Astrocyte (in vitro differentiated cells and primary cell): ENCODE measurements around the gene WASF1. TPM values are rescaled to one million over a fixed set of nuclear protein-coding genes. Genes with fewer than 3 reads are reported as not detected.

Experiments
- DNase-seq: peaks from one replicate; pipeline ENCODE4 v3.0.0-alpha.2; 2010; ENCODE audit warnings: low read depth
- FAIRE-seq: peaks from 2 replicates; lab custom pipeline; 2011; peaks lifted over from hg19 to GRCh38; lab: Jason Lieb, UNC
- H2AFZ ChIP-seq: 2 replicates; pipeline ENCODE4 v1.6.0; 2012; ENCODE audit warnings: low read depth, low read length, inconsistent platforms
- H3K27ac ChIP-seq: 2 replicates; pipeline ENCODE4 v1.5.1; 2011; ENCODE audit warnings: low read depth, low read length, inconsistent platforms
- H3K27me3 ChIP-seq: 2 replicates; pipeline ENCODE4 v1.6.0; 2011; ENCODE audit warnings: low read length, inconsistent platforms; ENCODE audit not compliant: insufficient read depth
- H3K36me3 ChIP-seq: 2 replicates; pipeline ENCODE4 v1.5.1; 2011; ENCODE audit warnings: low read length, inconsistent platforms; ENCODE audit not compliant: insufficient read depth
- H3K4me1 ChIP-seq: 2 replicates; pipeline ENCODE4 v1.5.1; 2011; ENCODE audit warnings: low read length, inconsistent platforms; ENCODE audit not compliant: insufficient read depth
- H3K4me2 ChIP-seq: 2 replicates; pipeline ENCODE4 v1.6.0; 2012; ENCODE audit warnings: low read length, inconsistent platforms
- H3K4me3 ChIP-seq: 2 replicates; pipeline ENCODE4 v1.5.1; 2011; ENCODE audit warnings: low read depth, mild to moderate bottlenecking, low read length, inconsistent platforms; ENCODE audit not compliant: insufficient read depth
- H3K79me2 ChIP-seq: 2 replicates; pipeline ENCODE4 v1.6.0; 2012; ENCODE audit warnings: mild to moderate bottlenecking, low read length, inconsistent platforms; ENCODE audit not compliant: insufficient read depth
- H3K9ac ChIP-seq: 2 replicates; pipeline ENCODE4 v1.6.0; 2012; ENCODE audit warnings: mild to moderate bottlenecking, low read length, inconsistent platforms
- H3K9me3 ChIP-seq: 2 replicates; pipeline ENCODE4 v1.5.1; 2012; ENCODE audit warnings: low read depth, mild to moderate bottlenecking, low read length, inconsistent platforms; ENCODE audit not compliant: insufficient read depth
- H4K20me1 ChIP-seq: 2 replicates; pipeline ENCODE4 v1.6.0; 2012; ENCODE audit warnings: low read length, inconsistent platforms; ENCODE audit not compliant: insufficient read depth
- H3K27ac Mint-ChIP-seq: one replicate; pipeline ENCODE4 v1.8.0; 2021; ENCODE audit warnings: mild to moderate bottlenecking, mixed read lengths; ENCODE audit not compliant: unreplicated experiment
- H3K27me3 Mint-ChIP-seq: one replicate; pipeline ENCODE4 v1.8.0; 2021; ENCODE audit warnings: low read depth, mixed read lengths; ENCODE audit not compliant: unreplicated experiment
- H3K36me3 Mint-ChIP-seq: one replicate; pipeline ENCODE4 v1.8.0; 2021; ENCODE audit warnings: low read depth, mixed read lengths; ENCODE audit not compliant: unreplicated experiment
- H3K4me1 Mint-ChIP-seq: one replicate; pipeline ENCODE4 v1.8.0; 2021; ENCODE audit warnings: low read depth, mixed read lengths; ENCODE audit not compliant: unreplicated experiment
- H3K4me3 Mint-ChIP-seq: one replicate; pipeline ENCODE4 v1.8.0; 2021; ENCODE audit warnings: mild to moderate bottlenecking, moderate library complexity, mixed read lengths; ENCODE audit not compliant: unreplicated experiment
- H3K9me3 Mint-ChIP-seq: one replicate; pipeline ENCODE4 v1.8.0; 2021; ENCODE audit warnings: mild to moderate bottlenecking, mixed read lengths; ENCODE audit not compliant: unreplicated experiment
- EZH2 ChIP-seq: IDR thresholded peaks from 2 replicates; pipeline ENCODE4 v1.6.1; 2012; ENCODE audit warnings: mild to moderate bottlenecking, low read length, inconsistent platforms; ENCODE audit not compliant: insufficient read depth
- total RNA-seq: library from RNA; stranded (reverse); gene quantifications from 2 replicates; pipeline ENCODE4 v1.2.1, GENCODE V29; 2021
- TF ChIP-seq, protein P1 (sequence below): IDR thresholded peaks from 2 replicates; pipeline ENCODE4 v1.5.1; 2011; ENCODE audit warnings: low read depth, mild to moderate bottlenecking, inconsistent platforms, low read length, moderate library complexity; ENCODE audit not compliant: insufficient read depth

The WASF1 gene
- total RNA-seq, 1 donor from 2014 or later = 29.3 TPM

DNA sequence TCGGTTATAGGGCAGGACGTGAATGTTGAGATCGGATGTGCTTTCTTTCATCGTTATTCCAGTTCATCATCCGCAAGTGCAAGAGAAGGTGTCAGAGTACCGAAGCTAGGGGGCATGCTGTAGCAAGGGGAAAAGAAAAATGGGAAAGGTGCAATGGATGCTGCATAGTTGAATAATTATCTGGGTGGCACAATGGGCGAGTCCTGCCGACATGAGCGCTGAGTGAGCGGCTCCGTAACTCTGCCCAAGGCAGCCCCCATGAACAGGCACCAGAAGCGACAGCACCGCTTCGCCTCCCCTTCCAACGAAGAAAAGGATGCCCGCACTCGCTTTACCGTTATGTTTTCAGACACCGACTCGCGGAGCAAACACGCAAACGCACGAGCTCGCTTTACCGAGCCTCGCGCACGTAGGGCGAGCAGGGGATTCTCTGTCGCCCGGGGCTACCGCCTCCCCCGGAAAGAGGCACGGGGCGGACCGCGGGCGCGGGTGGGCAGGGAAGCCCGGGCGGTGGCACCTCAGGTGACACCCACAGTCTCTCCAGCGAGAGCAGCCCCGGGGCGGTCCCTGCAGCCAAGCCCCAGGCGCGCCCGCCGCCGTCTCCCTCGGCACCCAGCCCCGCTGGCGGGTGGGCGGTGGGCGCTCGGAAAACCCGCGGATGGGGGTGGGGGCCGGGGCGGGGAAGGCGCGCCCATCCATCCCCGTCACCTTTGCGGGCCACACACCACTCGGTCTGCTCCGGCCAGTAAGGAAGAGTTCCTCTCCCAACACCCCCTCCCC is 654 bp downstream of the WASF1 start:
- Mint-ChIP-seq H3K4me3 (peak overlapping the region; percentile 88), H3K36me3 (peaks cover 2% of the 10 kb centered on the region), H3K9me3 (no peaks in the 10 kb centered on the region), H3K4me1 (peaks cover 2% of the 10 kb centered on the region), H3K27me3 (no peaks in the 10 kb centered on the region), H3K27ac (peak overlapping the region; percentile 7)
- H3K36me3 ChIP-seq = no peaks in the 10 kb centered on the region
- no peaks in the 10 kb centered on the region for H3K9me3 ChIP-seq
- peak overlapping the region; percentile 92 for H3K9ac ChIP-seq
- H3K27me3 ChIP-seq = no peaks in the 10 kb centered on the region
- H3K79me2 ChIP-seq = peaks cover 73% of the 10 kb centered on the region
- peak overlapping the region; percentile 96 for H3K4me3 ChIP-seq
- peaks cover 40% of the 10 kb centered on the region for H4K20me1 ChIP-seq
- peak; percentile 46 for DNase-seq
- H3K4me1 ChIP-seq = peaks cover 11% of the 10 kb centered on the region
- peak overlapping the region; percentile 93 for H3K4me2 ChIP-seq
- H3K27ac ChIP-seq = peak overlapping the region; percentile 95
- TF ChIP-seq, protein P1, sequence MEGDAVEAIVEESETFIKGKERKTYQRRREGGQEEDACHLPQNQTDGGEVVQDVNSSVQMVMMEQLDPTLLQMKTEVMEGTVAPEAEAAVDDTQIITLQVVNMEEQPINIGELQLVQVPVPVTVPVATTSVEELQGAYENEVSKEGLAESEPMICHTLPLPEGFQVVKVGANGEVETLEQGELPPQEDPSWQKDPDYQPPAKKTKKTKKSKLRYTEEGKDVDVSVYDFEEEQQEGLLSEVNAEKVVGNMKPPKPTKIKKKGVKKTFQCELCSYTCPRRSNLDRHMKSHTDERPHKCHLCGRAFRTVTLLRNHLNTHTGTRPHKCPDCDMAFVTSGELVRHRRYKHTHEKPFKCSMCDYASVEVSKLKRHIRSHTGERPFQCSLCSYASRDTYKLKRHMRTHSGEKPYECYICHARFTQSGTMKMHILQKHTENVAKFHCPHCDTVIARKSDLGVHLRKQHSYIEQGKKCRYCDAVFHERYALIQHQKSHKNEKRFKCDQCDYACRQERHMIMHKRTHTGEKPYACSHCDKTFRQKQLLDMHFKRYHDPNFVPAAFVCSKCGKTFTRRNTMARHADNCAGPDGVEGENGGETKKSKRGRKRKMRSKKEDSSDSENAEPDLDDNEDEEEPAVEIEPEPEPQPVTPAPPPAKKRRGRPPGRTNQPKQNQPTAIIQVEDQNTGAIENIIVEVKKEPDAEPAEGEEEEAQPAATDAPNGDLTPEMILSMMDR = peak; percentile 55
- no peak for TF ChIP-seq EZH2
- peak overlapping the region; percentile 96 for H2AFZ ChIP-seq
- FAIRE-seq = no peak

DNA sequence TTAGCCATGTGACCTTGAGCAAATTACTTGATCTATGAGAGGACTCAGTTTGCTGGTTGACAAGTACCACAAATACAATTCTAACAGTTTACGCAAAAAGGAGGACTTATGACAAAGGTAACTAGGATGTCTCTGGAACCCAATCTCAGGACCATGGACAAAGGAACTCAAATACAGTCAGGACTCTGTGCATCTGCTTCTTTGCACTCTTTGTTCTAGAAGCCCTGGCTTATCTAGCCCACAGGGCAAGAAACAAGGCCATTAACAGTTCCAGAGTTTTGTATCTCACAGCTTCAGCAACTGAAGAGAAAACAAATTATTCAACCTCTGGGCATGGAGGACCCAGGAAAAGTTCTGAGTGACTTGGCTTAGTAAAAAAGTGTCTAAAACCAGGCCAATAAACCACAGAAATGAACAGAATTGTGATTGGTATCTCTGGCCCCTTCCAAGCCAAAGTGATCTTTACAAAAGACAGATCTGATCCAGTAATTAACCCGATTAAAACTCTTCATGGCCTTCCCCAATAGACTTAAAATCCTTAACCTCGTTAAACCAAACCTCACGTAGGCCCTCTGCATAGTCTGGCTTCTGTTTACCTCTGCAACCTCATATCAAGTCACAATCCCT is 5.9 kb downstream of the WASF1 start:
- no peak overlapping the region for H3K4me3 Mint-ChIP-seq

More for the DNA sequence above, 5.9 kb downstream of the WASF1 start:
- Histone ChIP-seq H2AFZ (no peak overlapping the region), H3K4me3 (no peak overlapping the region), H3K36me3 (no peaks in the 10 kb centered on the region), H3K79me2 (peaks cover 74% of the 10 kb centered on the region), H3K4me2 (no peak overlapping the region), H3K9ac (no peak overlapping the region), H4K20me1 (peaks cover 67% of the 10 kb centered on the region), H3K27ac (no peak overlapping the region), H3K9me3 (no peaks in the 10 kb centered on the region), H3K27me3 (no peaks in the 10 kb centered on the region), H3K4me1 (no peaks in the 10 kb centered on the region)
- FAIRE-seq (no peak), DNase-seq (peak; percentile 4)
- TF ChIP-seq, protein P1 = no peak
- TF ChIP-seq EZH2 = no peak
- no peaks in the 10 kb centered on the region for H3K9me3 Mint-ChIP-seq
- no peak overlapping the region for H3K27ac Mint-ChIP-seq
- peaks cover 2% of the 10 kb centered on the region for H3K4me1 Mint-ChIP-seq
- peaks cover 2% of the 10 kb centered on the region for H3K36me3 Mint-ChIP-seq
- H3K27me3 Mint-ChIP-seq = no peaks in the 10 kb centered on the region
